ENCODE data around the gene EXTL1. TPM values are rescaled to one million over a fixed set of nuclear protein-coding genes. Genes with fewer than 3 reads are reported as not detected.
A peak's percentile ranks its signal among the peaks of the same experiment; 100 is the strongest.

EXTL1 gene
- total RNA-seq, 1 donor from 2014 or later, result 2.6 TPM

GRCh38 chr1:25997828-25998761, 23.5 kb upstream of the EXTL1 start, which contains the start of gene PAFAH2:
Gene PAFAH2 (minus strand): TSS chr1:25998063. CDS start chr1:25990816, 7,247 bp downstream.
- Mint-ChIP-seq H3K9me3 (ENCODE audit: unreplicated experiment) (peaks cover 11% of the 10 kb centered on the region), H3K4me3 (ENCODE audit: unreplicated experiment) (peak within 1 kb of the TSS; percentile 97), H3K27ac (ENCODE audit: unreplicated experiment) (peak within 1 kb of the TSS; percentile 98), H3K36me3 (ENCODE audit: unreplicated experiment) (no peaks in the 10 kb centered on the region), H3K4me1 (ENCODE audit: low read depth, unreplicated experiment) (peaks cover 36% of the 10 kb centered on the region), H3K27me3 (ENCODE audit: unreplicated experiment) (peaks cover 15% of the 10 kb centered on the region)
- peak; percentile 95 for DNase-seq
- TF ChIP-seq CTCF (IDR thresholded peaks at IDR 0.05; ENCODE audit: partially characterized antibody, unreplicated experiment), result peak; percentile 95

GRCh38 chr1:25999041-25999800, 22.4 kb upstream of the EXTL1 start:
- Mint-ChIP-seq H3K4me3 (ENCODE audit: unreplicated experiment) (peak overlapping the region; percentile 97), H3K36me3 (ENCODE audit: unreplicated experiment) (no peaks in the 10 kb centered on the region), H3K27ac (ENCODE audit: unreplicated experiment) (peak overlapping the region; percentile 98), H3K9me3 (ENCODE audit: unreplicated experiment) (peaks cover 11% of the 10 kb centered on the region), H3K4me1 (ENCODE audit: low read depth, unreplicated experiment) (peaks cover 30% of the 10 kb centered on the region), H3K27me3 (ENCODE audit: unreplicated experiment) (peaks cover 15% of the 10 kb centered on the region)
- DNase-seq, result no peak
- no peak for TF ChIP-seq CTCF (IDR thresholded peaks at IDR 0.05; ENCODE audit: partially characterized antibody, unreplicated experiment)

GRCh38 chr1:26003262-26003661, 18.3 kb upstream of the EXTL1 start:
- Mint-ChIP-seq H3K36me3 (ENCODE audit: unreplicated experiment) (no peaks in the 10 kb centered on the region), H3K9me3 (ENCODE audit: unreplicated experiment) (peaks cover 5% of the 10 kb centered on the region), H3K4me1 (ENCODE audit: low read depth, unreplicated experiment) (peaks cover 24% of the 10 kb centered on the region), H3K27me3 (ENCODE audit: unreplicated experiment) (peaks cover 14% of the 10 kb centered on the region), H3K27ac (ENCODE audit: unreplicated experiment) (no peak overlapping the region), H3K4me3 (ENCODE audit: unreplicated experiment) (no peak overlapping the region)
- no peak for TF ChIP-seq CTCF (IDR thresholded peaks at IDR 0.05; ENCODE audit: partially characterized antibody, unreplicated experiment)
- no peak for DNase-seq

- no peaks in the 10 kb centered on the region for H3K36me3 Mint-ChIP-seq (ENCODE audit: unreplicated experiment)
- H3K27ac Mint-ChIP-seq (ENCODE audit: unreplicated experiment), result no peak overlapping the region
- H3K4me3 Mint-ChIP-seq (ENCODE audit: unreplicated experiment), result no peak overlapping the region
- TF ChIP-seq CTCF (IDR thresholded peaks at IDR 0.05; ENCODE audit: partially characterized antibody, unreplicated experiment), result no peak
- H3K4me1 Mint-ChIP-seq (ENCODE audit: low read depth, unreplicated experiment), result peaks cover 19% of the 10 kb centered on the region
- peaks cover 12% of the 10 kb centered on the region for H3K27me3 Mint-ChIP-seq (ENCODE audit: unreplicated experiment)
- H3K9me3 Mint-ChIP-seq (ENCODE audit: unreplicated experiment), result peaks cover 2% of the 10 kb centered on the region
- no peak for DNase-seq
Observed at GRCh38 chr1:26003756-26004155, 17.8 kb upstream of the EXTL1 start.

Measured in glutamatergic neuron (in vitro differentiated cells).